Keratinocyte (primary cell): ENCODE measurements around the gene ETFRF1. TPM values are rescaled to one million over a fixed set of nuclear protein-coding genes. Genes with fewer than 3 reads are reported as not detected.

ENCODE experiments used
- DNase-seq: peaks from one replicate; pipeline ENCODE4 v3.0.0-alpha.2; 2011; ENCODE audit warnings: low read depth, missing footprints, low spot score
- FAIRE-seq: peaks from 2 replicates; lab custom pipeline; 2011; peaks lifted over from hg19 to GRCh38; lab: Jason Lieb, UNC
- H2AFZ ChIP-seq: 2 replicates; pipeline ENCODE4 v1.6.0; 2012; ENCODE audit warnings: low read length, control low read depth, inconsistent platforms; ENCODE audit not compliant: control insufficient read depth
- H3K27ac ChIP-seq: 2 replicates; pipeline ENCODE4 v1.5.1; 2011; ENCODE audit warnings: low read length; ENCODE audit not compliant: control insufficient read depth, insufficient read depth
- H3K27me3 ChIP-seq: 3 replicates; pipeline ENCODE4 v1.6.0; 2011; ENCODE audit warnings: low read length; ENCODE audit not compliant: control insufficient read depth, insufficient read depth; ENCODE audit errors: extremely low read depth
- H3K36me3 ChIP-seq, 2 experiments: 2 replicates in 1 of 2; 3 replicates in 1 of 2; pipeline ENCODE4 v1.5.1; 2011; ENCODE audit warnings: low read length in 2 of 2, mild to moderate bottlenecking in 1 of 2; ENCODE audit not compliant: control insufficient read depth in 2 of 2, insufficient read depth in 2 of 2; ENCODE audit errors: extremely low read depth in 1 of 2
- H3K4me1 ChIP-seq: 3 replicates; pipeline ENCODE4 v1.5.1; 2011; ENCODE audit warnings: low read length; ENCODE audit not compliant: control insufficient read depth, insufficient read depth; ENCODE audit errors: extremely low read depth
- H3K4me2 ChIP-seq: 3 replicates; pipeline ENCODE4 v1.6.0; 2011; ENCODE audit warnings: low read depth, low read length; ENCODE audit not compliant: control insufficient read depth, insufficient read depth; ENCODE audit errors: extremely low read depth
- H3K4me3 ChIP-seq, 3 experiments: fragments of 200-600 bp in 1 of 3; sonication (generic) in 1 of 3; 2 replicates in 2 of 3; 3 replicates in 1 of 3; pipeline ENCODE4 v1.5.1; 2011 to 2016; ENCODE audit warnings: low read length in 3 of 3, mild to moderate bottlenecking in 3 of 3, control low read depth in 2 of 3, inconsistent platforms in 1 of 3, low read depth in 1 of 3, mixed read lengths in 1 of 3, mixed run types in 1 of 3, moderate library complexity in 1 of 3; ENCODE audit not compliant: control insufficient read depth in 2 of 3, insufficient read depth in 2 of 3; ENCODE audit errors: extremely low read depth in 1 of 3
- H3K79me2 ChIP-seq: 2 replicates; pipeline ENCODE4 v1.6.0; 2012; ENCODE audit warnings: low read length; ENCODE audit not compliant: control insufficient read depth, insufficient read depth
- H3K9ac ChIP-seq: 3 replicates; pipeline ENCODE4 v1.6.0; 2011; ENCODE audit warnings: low read length; ENCODE audit not compliant: control insufficient read depth, insufficient read depth; ENCODE audit errors: extremely low read depth
- H3K9me1 ChIP-seq: 3 replicates; pipeline ENCODE4 v1.6.0; 2011; ENCODE audit warnings: low read length; ENCODE audit not compliant: control insufficient read depth, insufficient read depth; ENCODE audit errors: extremely low read depth
- H3K9me3 ChIP-seq: 2 replicates; pipeline ENCODE4 v1.5.1; 2012; ENCODE audit warnings: low read depth, low read length; ENCODE audit not compliant: control insufficient read depth
- H4K20me1 ChIP-seq: 3 replicates; pipeline ENCODE4 v1.6.0; 2011; ENCODE audit warnings: low read length; ENCODE audit not compliant: control insufficient read depth, insufficient read depth; ENCODE audit errors: extremely low read depth
- EZH2 ChIP-seq: IDR thresholded peaks from one replicate; pipeline ENCODE4 v1.6.1; 2012; ENCODE audit warnings: inconsistent platforms, mild to moderate bottlenecking, low read length, moderate library complexity
- dilution Hi-C: fragments of 300-500 bp; cut with MboI; formaldehyde crosslinking; loops from one replicate; pipeline ENCODE4 v1.7.0; 2020; ENCODE audit warnings: low sequenced_read_pairs; ENCODE audit not compliant: extremely low pct_ligation_motif_present
- polyA minus RNA-seq, 3 experiments: library from RNA; depleted of rRNA, polyadenylated mRNA; stranded (reverse); fragments of >200 nt; gene quantifications; 1 replicate in 1 of 3; 2 replicates in 1 of 3; 3 replicates in 1 of 3; pipeline ENCODE4 v1.2.3, GENCODE V29; 2011
- polyA plus RNA-seq, 5 experiments: library from polyadenylated mRNA; depleted of rRNA in 3 of 5; stranded (reverse) in 3 of 5; stranded (forward) in 1 of 5; unstranded in 1 of 5; fragments of >200 nt; gene quantifications; 1 replicate in 1 of 5; 2 replicates in 3 of 5; 3 replicates in 1 of 5; pipeline versions ENCODE4 v1.2.1 to v1.2.3, GENCODE V29; 2011 to 2012; ENCODE audit warnings: missing spikeins in 2 of 5, low read depth in 1 of 5, low replicate concordance in 1 of 5
- TF ChIP-seq, protein P1 (sequence below), 3 experiments: IDR thresholded peaks in 1 of 3; conservative IDR thresholded peaks in 1 of 3; optimal IDR thresholded peaks in 1 of 3; 2 replicates in 2 of 3; 3 replicates in 1 of 3; pipeline versions ENCODE3 to v1.5.1; 2011; ENCODE audit warnings: low read length in 3 of 3, mild to moderate bottlenecking in 3 of 3, moderate library complexity in 2 of 3, control low read depth in 1 of 3, inconsistent platforms in 1 of 3; ENCODE audit not compliant: insufficient read depth in 2 of 3; ENCODE audit errors: extremely low read depth in 1 of 3

The ETFRF1 gene, protein sequence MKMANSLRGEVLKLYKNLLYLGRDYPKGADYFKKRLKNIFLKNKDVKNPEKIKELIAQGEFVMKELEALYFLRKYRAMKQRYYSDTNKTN
- polyA plus RNA-seq (8.0 to 13.6 TPM (median 8.5 TPM) in 3 replicates), polyA minus RNA-seq (0.86 to 6.1 TPM in 2 of 3 replicates, not detected in the other)
- 8.8 TPM for polyA plus RNA-seq (2011; ENCODE audit: low read depth)
- polyA plus RNA-seq (2011; cell fraction: cytosol; rRNA removed), result 10.6 and 19.8 TPM in 2 replicates
- polyA plus RNA-seq (2011; cell fraction: nucleus; rRNA removed), result 4.6 and 6.9 TPM in 2 replicates
- polyA plus RNA-seq (2012; ENCODE audit: low replicate concordance), result 7.7 and 9.7 TPM in 2 replicates
- polyA minus RNA-seq (2011; cell fraction: cytosol; rRNA and poly(A)+ RNA removed), result 5.0 TPM
- polyA minus RNA-seq (2011; cell fraction: nucleus; rRNA and poly(A)+ RNA removed), result 1.1 TPM in 2 replicates

DNA sequence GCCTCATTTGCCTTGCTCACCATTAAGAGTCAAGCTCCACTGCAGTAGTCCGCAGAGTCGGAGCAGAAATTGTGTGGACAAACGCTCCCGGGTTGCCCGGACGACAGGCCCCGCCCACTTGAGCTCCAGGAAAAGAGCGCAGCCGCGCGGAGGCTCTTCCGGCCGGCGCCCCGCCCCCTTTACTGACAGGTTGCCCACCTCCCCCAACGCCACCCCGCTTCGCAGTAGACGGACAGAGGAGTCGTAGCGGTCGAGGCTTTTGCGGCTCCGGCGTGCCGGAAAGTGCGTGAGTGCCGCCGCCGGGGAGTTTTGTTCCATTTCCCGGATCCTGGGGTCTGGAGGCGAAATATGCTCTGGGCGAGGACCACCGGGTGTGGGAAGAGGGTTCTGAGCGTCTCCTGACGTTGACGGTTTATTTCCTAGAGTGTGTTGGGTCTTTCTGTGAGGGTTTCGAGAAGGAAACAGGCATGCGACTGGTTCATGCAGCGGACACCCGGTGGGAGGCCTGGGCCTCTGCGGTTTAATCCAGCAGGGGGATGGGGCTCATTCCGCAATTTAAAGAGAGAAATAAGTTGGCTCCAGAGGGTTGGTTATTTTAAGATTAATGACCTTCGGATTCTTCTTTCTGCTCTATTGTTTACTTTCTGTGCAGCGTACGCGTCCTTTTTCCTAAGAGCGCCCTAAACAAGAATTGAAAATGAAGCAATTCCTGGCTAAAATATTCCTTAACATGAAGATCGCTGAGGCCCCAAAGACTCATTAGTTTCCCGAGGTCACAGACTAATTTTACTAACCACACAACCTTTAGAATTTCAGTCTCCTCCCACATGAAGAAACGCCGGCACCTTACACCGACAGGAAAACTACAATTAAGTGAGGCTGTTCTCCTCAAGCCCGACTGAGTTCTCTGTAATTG is at the start of gene ETFRF1, which contains the start of gene DNAI7:
TSS of gene ETFRF1 (plus strand) at position 182 of the 916 bp plus-strand sequence. CDS start 8,720 bp downstream, outside the sequence.
TSS of gene DNAI7 (minus strand) at position 105 of the 916 bp plus-strand sequence. CDS start at position 23, 82 bp downstream.
- Histone ChIP-seq H3K4me3 (peak within 1 kb of the TSS; percentile 54 to 94 (median 92)), H3K4me2 (peak within 1 kb of the TSS; percentile 99), H2AFZ (peak within 1 kb of the TSS; percentile 99), H3K9ac (peak within 1 kb of the TSS; percentile 94), H4K20me1 (no peaks in the 10 kb centered on the region), H3K36me3 (no peaks in the 10 kb centered on the region), H3K79me2 (no peaks in the 10 kb centered on the region), H3K27me3 (no peaks in the 10 kb centered on the region), H3K9me3 (no peaks in the 10 kb centered on the region), H3K4me1 (peaks cover 9% of the 10 kb centered on the region), H3K9me1 (no peaks in the 10 kb centered on the region), H3K27ac (peak within 1 kb of the TSS; percentile 89)
- TF ChIP-seq, protein P1, sequence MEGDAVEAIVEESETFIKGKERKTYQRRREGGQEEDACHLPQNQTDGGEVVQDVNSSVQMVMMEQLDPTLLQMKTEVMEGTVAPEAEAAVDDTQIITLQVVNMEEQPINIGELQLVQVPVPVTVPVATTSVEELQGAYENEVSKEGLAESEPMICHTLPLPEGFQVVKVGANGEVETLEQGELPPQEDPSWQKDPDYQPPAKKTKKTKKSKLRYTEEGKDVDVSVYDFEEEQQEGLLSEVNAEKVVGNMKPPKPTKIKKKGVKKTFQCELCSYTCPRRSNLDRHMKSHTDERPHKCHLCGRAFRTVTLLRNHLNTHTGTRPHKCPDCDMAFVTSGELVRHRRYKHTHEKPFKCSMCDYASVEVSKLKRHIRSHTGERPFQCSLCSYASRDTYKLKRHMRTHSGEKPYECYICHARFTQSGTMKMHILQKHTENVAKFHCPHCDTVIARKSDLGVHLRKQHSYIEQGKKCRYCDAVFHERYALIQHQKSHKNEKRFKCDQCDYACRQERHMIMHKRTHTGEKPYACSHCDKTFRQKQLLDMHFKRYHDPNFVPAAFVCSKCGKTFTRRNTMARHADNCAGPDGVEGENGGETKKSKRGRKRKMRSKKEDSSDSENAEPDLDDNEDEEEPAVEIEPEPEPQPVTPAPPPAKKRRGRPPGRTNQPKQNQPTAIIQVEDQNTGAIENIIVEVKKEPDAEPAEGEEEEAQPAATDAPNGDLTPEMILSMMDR (optimal IDR thresholded peaks at IDR 0.05 in 1 of 3, IDR thresholded peaks at IDR 0.05 in 1 of 3, conservative IDR thresholded peaks at IDR 0.05 in 1 of 3; ENCODE audit: extremely low read depth in 1 of 3, insufficient read depth in 2 of 3, low read length in 3 of 3), result no peak
- TF ChIP-seq EZH2, result no peak
- dilution Hi-C loops, result no loop called here
- DNase-seq (peak; percentile 36), FAIRE-seq (peak; percentile 13)

DNA sequence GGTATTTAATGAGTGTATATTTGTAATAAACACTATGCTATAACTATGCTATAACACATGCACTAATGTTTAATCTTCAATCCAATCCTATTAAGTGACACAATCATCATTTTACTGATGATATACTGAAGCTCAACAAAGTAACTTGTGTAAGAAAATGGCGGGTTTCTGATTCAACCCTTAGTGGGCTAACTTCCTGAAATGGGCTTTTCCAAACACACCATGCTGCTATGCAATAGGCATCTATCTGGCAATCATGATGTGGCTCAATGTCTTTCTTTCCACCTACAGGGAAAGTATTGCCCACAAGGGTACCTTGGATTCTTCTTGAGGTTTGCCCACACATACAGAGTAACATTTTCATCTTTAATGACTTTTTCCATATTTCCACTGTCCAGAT is 48.4 kb upstream of the ETFRF1 start:
- Histone ChIP-seq H3K9ac (no peak overlapping the region), H3K27ac (no peak overlapping the region), H3K36me3 (no peaks in the 10 kb centered on the region), H3K4me2 (no peak overlapping the region), H3K4me3 (no peak overlapping the region), H4K20me1 (no peaks in the 10 kb centered on the region), H2AFZ (no peak overlapping the region), H3K9me3 (no peaks in the 10 kb centered on the region), H3K4me1 (peaks cover 3% of the 10 kb centered on the region), H3K27me3 (no peaks in the 10 kb centered on the region), H3K9me1 (no peaks in the 10 kb centered on the region), H3K79me2 (no peaks in the 10 kb centered on the region)
- TF ChIP-seq, protein P1 (optimal IDR thresholded peaks at IDR 0.05 in 1 of 3, IDR thresholded peaks at IDR 0.05 in 1 of 3, conservative IDR thresholded peaks at IDR 0.05 in 1 of 3; ENCODE audit: extremely low read depth in 1 of 3, insufficient read depth in 2 of 3, low read length in 3 of 3), result no peak
- TF ChIP-seq EZH2, result no peak
- FAIRE-seq (no peak), DNase-seq (no peak)
- dilution Hi-C loops, result no loop called here
